B cell (primary cell): ENCODE results near the gene GIPC3. TPM values are rescaled to one million over a fixed set of nuclear protein-coding genes. Genes with fewer than 3 reads are reported as not detected.

ENCODE experiments used
- ATAC-seq: fragments of 200-7000 bp; cut with Tn5 transposase; one replicate; pipeline ENCODE4 v1.10.0; 2021; ENCODE audit warnings: low read depth, mild to moderate bottlenecking, moderate number of reproducible peaks, moderate library complexity
- CTCF ChIA-PET: fragments of 350-600 bp; sonication (Branson Sonifier 250); formaldehyde crosslinking; loops from one replicate; lab custom pipeline; 2021; ENCODE audit warnings: antibody characterized with exemption, inconsistent platforms; lab: Charles Lee
- POLR2A ChIA-PET: fragments of 350-600 bp; sonication (Branson Sonifier 250); formaldehyde crosslinking; loops from one replicate; lab custom pipeline; 2021; ENCODE audit warnings: antibody characterized with exemption; lab: Charles Lee
- DNase-seq: peaks from one replicate; pipeline ENCODE4 v3.0.0; 2013
- H2AFZ ChIP-seq: 2 replicates; pipeline ENCODE4 v1.6.1; 2012; ENCODE audit warnings: mild to moderate bottlenecking, low read depth, low read length; ENCODE audit not compliant: insufficient read depth, poor library complexity, severe bottlenecking
- H3K27ac ChIP-seq, 2 donors: 1 replicate in 1 of 2; 2 replicates in 1 of 2; pipeline ENCODE4 v1.5.1; 2012 to 2013; ENCODE audit warnings: low read length in 2 of 2, mild to moderate bottlenecking in 2 of 2, moderate library complexity in 1 of 2
- H3K27me3 ChIP-seq, 4 experiments: fragments of 200-600 bp in 1 of 4; sonication (generic) in 1 of 4; replicated peaks in 1 of 4; 1 replicate in 2 of 4; 2 replicates in 2 of 4; pipeline versions ENCODE4 v1.6.1 to v1.7.0; 2013 to 2016; ENCODE audit warnings: low read length in 3 of 4, mild to moderate bottlenecking in 2 of 4, mixed read lengths in 1 of 4, moderate library complexity in 1 of 4; ENCODE audit not compliant: insufficient read depth in 4 of 4, control insufficient read depth in 3 of 4; ENCODE audit errors: control extremely low read depth in 1 of 4
- H3K36me3 ChIP-seq, 2 experiments: replicated peaks in 1 of 2; 1 replicate in 1 of 2; 2 replicates in 1 of 2; pipeline versions ENCODE4 v1.6.1 to v1.7.1; 2013; ENCODE audit warnings: low read length in 1 of 2; ENCODE audit not compliant: insufficient read depth in 2 of 2, control insufficient read depth in 1 of 2; ENCODE audit errors: control extremely low read depth in 1 of 2, extremely low read depth in 1 of 2
- H3K4me1 ChIP-seq, 2 donors: fragments of 200-600 bp in 1 of 2; sonication (generic) in 1 of 2; 1 replicate in 1 of 2; 2 replicates in 1 of 2; pipeline versions ENCODE4 v1.5.1 to v1.6.1; 2013 to 2017; ENCODE audit warnings: low read length in 2 of 2; ENCODE audit not compliant: control insufficient read depth in 2 of 2, insufficient read depth in 2 of 2
- H3K4me2 ChIP-seq: replicated peaks from 2 replicates; pipeline ENCODE3; 2012; ENCODE audit warnings: mild to moderate bottlenecking, low read depth, low read length; ENCODE audit not compliant: poor library complexity, severe bottlenecking
- H3K4me3 ChIP-seq, 5 experiments: fragments of 200-600 bp in 1 of 5; sonication (generic) in 1 of 5; 1 replicate in 3 of 5; 2 replicates in 2 of 5; pipeline versions ENCODE4 v1.5.1 to v1.7.0; 2011 to 2016; ENCODE audit warnings: low read length in 4 of 5, mild to moderate bottlenecking in 4 of 5, low read depth in 2 of 5, control low read depth in 1 of 5, moderate library complexity in 1 of 5; ENCODE audit not compliant: insufficient read depth in 1 of 5; ENCODE audit errors: control extremely low read depth in 1 of 5, extremely low read depth in 1 of 5
- H3K79me2 ChIP-seq: fragments of 200-600 bp; sonication (generic); one replicate; pipeline ENCODE4 v1.6.0; 2016; ENCODE audit warnings: low read length; ENCODE audit not compliant: control insufficient read depth, insufficient read depth
- H3K9ac ChIP-seq: fragments of 200-600 bp; sonication (generic); 2 replicates; pipeline ENCODE4 v1.6.1; 2017; ENCODE audit warnings: mild to moderate bottlenecking, low read length, moderate library complexity
- H3K9me3 ChIP-seq, 3 donors: one replicate each; pipeline versions ENCODE4 v1.6.1 to v1.7.1; 2013; ENCODE audit warnings: low read length in 2 of 3; ENCODE audit not compliant: control insufficient read depth in 2 of 3, insufficient read depth in 1 of 3; ENCODE audit errors: control extremely low read depth in 1 of 3
- H4K20me1 ChIP-seq: 2 replicates; pipeline ENCODE4 v1.6.0; 2012; ENCODE audit warnings: mild to moderate bottlenecking, low read length; ENCODE audit not compliant: insufficient read depth, control insufficient read depth, poor library complexity, severe bottlenecking
- H3K27ac Mint-ChIP-seq: one replicate; pipeline ENCODE4 v1.8.0; 2021; ENCODE audit warnings: mixed read lengths
- H3K27me3 Mint-ChIP-seq: one replicate; pipeline ENCODE4 v1.8.0; 2021; ENCODE audit warnings: mixed read lengths
- H3K4me1 Mint-ChIP-seq: one replicate; pipeline ENCODE4 v1.8.0; 2021; ENCODE audit warnings: mixed read lengths
- H3K4me3 Mint-ChIP-seq: one replicate; pipeline ENCODE4 v1.8.0; 2021; ENCODE audit warnings: mixed read lengths
- H3K9me3 Mint-ChIP-seq: one replicate; pipeline ENCODE4 v1.8.0; 2022; ENCODE audit warnings: mixed read lengths; ENCODE audit not compliant: insufficient read depth
- EZH2 ChIP-seq: IDR thresholded peaks from 2 replicates; pipeline ENCODE4 v1.6.1; 2012; ENCODE audit warnings: borderline replicate concordance, low read depth, mild to moderate bottlenecking, moderate library complexity, low read length; ENCODE audit not compliant: insufficient read depth, poor library complexity, severe bottlenecking
- WGBS: methylation state at CpG from one replicate; pipeline ENCODE4 v1.1.5; 2013; ENCODE audit warnings: missing lambda C conversion rate; ENCODE audit not compliant: insufficient coverage; 5-methylcytosine and 5-hydroxymethylcytosine counted together
- intact Hi-C: fragments of 100-400 bp; cut with micrococcal nuclease; formaldehyde crosslinking; loops from one replicate; pipeline ENCODE4 v1.10.0; 2022
- polyA plus RNA-seq: library from polyadenylated mRNA; depleted of rRNA; stranded (reverse); fragments of >200 nt; gene quantifications from 2 replicates; pipeline ENCODE4 v1.2.3, GENCODE V29; 2012
- total RNA-seq, 2 donors: library from RNA; stranded (reverse); fragments of 120-200 nt in 1 of 2; gene quantifications; 1 replicate in 1 of 2; 2 replicates in 1 of 2; pipeline versions ENCODE4 v1.2.3 to v1.2.4, GENCODE V29; 2013 to 2022
- TF ChIP-seq, protein P1 (sequence below): fragments of 200-600 bp; IDR thresholded peaks from one replicate; pipeline ENCODE4 v1.8.0; 2022; ENCODE audit warnings: antibody characterized with exemption, mild to moderate bottlenecking

GIPC3 gene
- total and polyA plus RNA-seq, 2 donors (not counting 1 experiment from before 2014, with no cell fraction given) = 0.47 to 0.48 TPM

DNA sequence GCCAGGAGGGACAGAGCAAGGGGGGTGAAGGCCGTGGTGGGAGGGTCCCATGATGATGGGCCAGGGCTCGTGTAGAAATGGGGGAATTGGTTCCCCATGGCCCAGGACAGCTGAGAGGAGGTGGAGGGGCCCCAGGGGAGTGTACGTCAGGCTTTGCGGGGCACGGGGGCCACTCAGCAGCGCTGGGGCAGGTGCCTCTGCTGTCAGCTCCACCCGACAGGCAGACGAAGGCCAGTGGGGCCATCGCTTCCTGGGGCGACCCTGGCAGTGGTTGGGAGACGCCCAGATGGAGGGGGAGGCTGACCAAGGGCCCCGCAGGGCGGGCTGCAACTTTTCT lies 48.2 kb upstream of the GIPC3 start:
- no peak for TF ChIP-seq EZH2
- TF ChIP-seq, protein P1, sequence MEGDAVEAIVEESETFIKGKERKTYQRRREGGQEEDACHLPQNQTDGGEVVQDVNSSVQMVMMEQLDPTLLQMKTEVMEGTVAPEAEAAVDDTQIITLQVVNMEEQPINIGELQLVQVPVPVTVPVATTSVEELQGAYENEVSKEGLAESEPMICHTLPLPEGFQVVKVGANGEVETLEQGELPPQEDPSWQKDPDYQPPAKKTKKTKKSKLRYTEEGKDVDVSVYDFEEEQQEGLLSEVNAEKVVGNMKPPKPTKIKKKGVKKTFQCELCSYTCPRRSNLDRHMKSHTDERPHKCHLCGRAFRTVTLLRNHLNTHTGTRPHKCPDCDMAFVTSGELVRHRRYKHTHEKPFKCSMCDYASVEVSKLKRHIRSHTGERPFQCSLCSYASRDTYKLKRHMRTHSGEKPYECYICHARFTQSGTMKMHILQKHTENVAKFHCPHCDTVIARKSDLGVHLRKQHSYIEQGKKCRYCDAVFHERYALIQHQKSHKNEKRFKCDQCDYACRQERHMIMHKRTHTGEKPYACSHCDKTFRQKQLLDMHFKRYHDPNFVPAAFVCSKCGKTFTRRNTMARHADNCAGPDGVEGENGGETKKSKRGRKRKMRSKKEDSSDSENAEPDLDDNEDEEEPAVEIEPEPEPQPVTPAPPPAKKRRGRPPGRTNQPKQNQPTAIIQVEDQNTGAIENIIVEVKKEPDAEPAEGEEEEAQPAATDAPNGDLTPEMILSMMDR = no peak
- Mint-ChIP-seq H3K4me1 (no peaks in the 10 kb centered on the region), H3K27me3 (no peaks in the 10 kb centered on the region), H3K9me3 (no peaks in the 10 kb centered on the region), H3K4me3 (no peak overlapping the region), H3K27ac (no peak overlapping the region)
- 79% methylated on average over 13 of the region's 13 CpGs for WGBS
- ChIA-PET POLR2A (no interaction called here), CTCF (interaction anchor here (1.5 kb wide), 1 partner anchor 9 kb away, joined by 3 read pairs; no protein-coding TSS in a partner anchor)
- Histone ChIP-seq H3K4me3 (no peak overlapping the region), H3K79me2 (no peaks in the 10 kb centered on the region), H3K27me3 (no peaks in the 10 kb centered on the region), H3K36me3 (peaks cover 0 to 33% of the 10 kb centered on the region in 2 experiments), H4K20me1 (peaks cover 15% of the 10 kb centered on the region), H3K9me3 (peaks cover 0 to 8% (median 0%) of the 10 kb centered on the region in 3 donors), H3K4me2 (no peak overlapping the region), H2AFZ (no peak overlapping the region), H3K4me1 (no peaks in the 10 kb centered on the region), H3K9ac (no peak overlapping the region), H3K27ac (no peak overlapping the region)
- intact Hi-C loops = no loop called here
- DNase-seq (no peak), ATAC-seq (no peak)

DNA sequence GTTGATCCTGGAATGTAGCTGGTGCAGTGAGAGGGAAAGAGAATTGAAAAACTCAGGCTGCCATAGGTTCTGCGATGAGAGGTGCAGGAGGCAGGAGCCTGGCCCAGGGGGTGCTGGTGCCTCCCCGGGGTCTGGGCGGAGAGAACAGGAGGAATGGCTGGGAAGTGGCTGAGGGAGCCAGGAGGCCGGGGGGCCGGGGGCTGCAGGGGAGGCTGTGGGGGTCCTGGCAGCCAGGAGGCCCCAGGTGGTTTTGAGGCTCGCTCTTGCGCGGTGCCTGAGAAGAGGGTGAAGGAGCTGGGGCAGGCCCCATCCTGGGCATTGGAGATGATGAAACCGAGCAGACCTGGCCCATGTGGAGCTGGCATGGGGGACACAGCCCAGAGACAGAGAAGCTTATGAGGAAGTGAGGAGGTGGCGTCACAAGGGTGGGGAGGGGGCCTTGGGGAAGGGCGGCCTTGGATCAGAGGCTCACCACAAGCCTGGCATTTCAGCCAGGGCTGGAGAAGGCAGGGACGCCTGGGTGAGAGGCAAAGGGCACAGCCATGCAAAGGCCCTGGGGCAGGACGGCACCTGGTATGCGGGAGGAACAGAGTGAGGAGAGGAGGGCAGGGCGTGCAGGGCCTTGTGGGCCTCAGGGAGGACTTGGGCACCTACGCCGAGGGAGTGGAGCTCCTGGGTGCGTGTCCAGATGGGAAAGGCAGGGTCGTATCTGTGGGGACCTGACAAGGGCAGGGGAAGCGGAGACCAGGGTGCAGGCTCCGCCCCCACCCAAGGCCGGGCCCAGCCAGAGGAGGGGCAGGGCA lies 47.6 kb upstream of the GIPC3 start:
- Histone ChIP-seq H3K36me3 (peaks cover 0 to 27% of the 10 kb centered on the region in 2 experiments), H3K9me3 (peaks cover 0 to 8% (median 0%) of the 10 kb centered on the region in 3 donors), H3K27ac (no peak overlapping the region), H3K4me2 (no peak overlapping the region), H4K20me1 (peaks cover 15% of the 10 kb centered on the region), H3K4me1 (no peaks in the 10 kb centered on the region), H2AFZ (no peak overlapping the region), H3K79me2 (no peaks in the 10 kb centered on the region), H3K27me3 (no peaks in the 10 kb centered on the region), H3K9ac (no peak overlapping the region), H3K4me3 (no peak overlapping the region)
- ChIA-PET POLR2A (no interaction called here), CTCF (interaction anchor here (1.5 kb wide), 1 partner anchor 9 kb away, joined by 3 read pairs; no protein-coding TSS in a partner anchor)
- Mint-ChIP-seq H3K4me3 (no peak overlapping the region), H3K27me3 (no peaks in the 10 kb centered on the region), H3K27ac (no peak overlapping the region), H3K9me3 (no peaks in the 10 kb centered on the region), H3K4me1 (no peaks in the 10 kb centered on the region)
- DNase-seq (peak; percentile 31), ATAC-seq (no peak)
- intact Hi-C loops = no loop called here
- WGBS = 90% methylated on average over 21 of the region's 22 CpGs
- no peak for TF ChIP-seq EZH2
- TF ChIP-seq, protein P1 = no peak
